Measurements from ENCODE around the gene ZNF618.

The ZNF618 gene

GRCh38 chr9:114021578-114021977, 145.5 kb downstream of the ZNF618 start:
- no peak for DNase-seq (ENCODE audit: low read depth in 2 of 2)

- DNase-seq (ENCODE audit: low read depth in 2 of 2): no peak
Measured at GRCh38 chr9:114023961-114024360, 147.9 kb downstream of the ZNF618 start.

DNA sequence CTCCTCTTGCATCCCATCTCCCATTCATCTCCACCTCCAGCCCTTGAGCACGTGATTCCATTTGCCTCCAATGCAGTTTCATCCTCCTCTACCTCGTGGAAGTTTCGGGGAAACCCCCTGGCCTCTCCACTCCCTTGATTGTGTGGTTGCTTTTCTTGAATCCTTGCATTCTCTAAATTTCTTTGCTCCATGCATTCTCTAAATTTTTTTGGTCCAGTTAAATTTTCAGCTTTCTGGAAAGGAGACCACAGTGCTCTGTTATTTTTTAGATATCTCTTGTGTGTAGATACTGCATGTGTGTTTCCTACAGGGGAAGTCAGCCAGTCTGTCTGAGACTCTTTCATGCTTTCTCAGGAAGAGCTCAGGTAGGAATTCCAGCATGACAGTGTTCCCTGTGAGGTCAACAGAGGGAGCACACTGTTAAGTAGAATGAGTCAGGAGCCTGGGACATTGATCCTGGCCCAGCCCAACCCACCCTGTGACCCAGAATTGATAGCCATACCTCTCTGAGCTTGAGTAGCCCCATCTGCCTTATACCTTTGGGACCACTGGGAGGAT, 149.2 kb downstream of the ZNF618 start:
- no peak for DNase-seq (ENCODE audit: low read depth in 2 of 2)

DNA sequence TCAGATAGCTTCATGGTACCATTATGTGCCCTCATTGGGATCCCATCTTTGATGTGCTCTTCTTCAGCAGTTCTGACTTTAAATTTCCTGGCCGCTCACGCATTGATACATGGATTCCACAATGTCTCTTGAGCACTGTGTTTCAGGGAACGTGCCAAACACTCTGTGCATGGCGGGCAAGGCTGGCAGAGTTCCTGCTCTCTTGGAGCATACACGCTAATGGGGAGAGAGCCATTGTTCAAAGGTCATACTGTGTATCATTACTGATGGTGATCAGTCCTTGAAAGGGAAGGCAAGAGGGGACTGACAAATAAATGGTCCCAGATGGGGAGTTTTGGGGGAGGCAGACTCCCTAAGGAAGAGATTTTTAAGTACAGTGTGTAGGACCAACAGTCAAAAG, 149.7 kb downstream of the ZNF618 start:
- no peak for DNase-seq (ENCODE audit: low read depth in 2 of 2)

GRCh38 chr9:114026335-114026734, 150.2 kb downstream of the ZNF618 start:
- no peak for DNase-seq (ENCODE audit: low read depth in 2 of 2)

- DNase-seq (ENCODE audit: low read depth in 2 of 2): no peak
Measured at GRCh38 chr9:114027159-114027862, 151.2 kb downstream of the ZNF618 start.

GRCh38 chr9:114027863-114028465, 151.9 kb downstream of the ZNF618 start:
- DNase-seq (ENCODE audit: low read depth in 2 of 2): no peak

- DNase-seq (ENCODE audit: low read depth in 2 of 2): no peak
Measured at GRCh38 chr9:114028646-114029045, 152.5 kb downstream of the ZNF618 start.

GRCh38 chr9:114029311-114030170, 153.4 kb downstream of the ZNF618 start:
- DNase-seq (ENCODE audit: low read depth in 2 of 2): no peak

DNA sequence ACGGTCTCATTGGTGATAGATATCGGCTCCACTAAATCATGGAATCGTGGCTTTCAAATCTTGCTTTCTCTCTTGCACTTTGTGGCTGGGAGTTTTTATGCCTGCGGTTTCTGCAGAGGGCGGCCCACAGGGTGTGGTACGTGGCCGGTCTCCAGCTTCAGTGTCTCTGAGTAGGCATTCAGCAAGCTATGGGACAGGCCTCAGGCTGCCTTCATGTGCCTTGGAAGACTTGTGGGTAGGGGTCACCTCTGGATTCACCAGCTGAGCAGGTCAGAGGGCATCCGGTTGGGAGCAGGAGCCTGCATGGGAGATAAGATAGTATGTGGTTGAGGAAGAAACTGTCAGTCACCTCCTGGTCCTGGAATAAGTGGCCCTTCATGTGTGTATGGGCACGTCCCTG, 154.3 kb downstream of the ZNF618 start:
- DNase-seq (ENCODE audit: low read depth in 2 of 2): no peak

- DNase-seq (ENCODE audit: low read depth in 2 of 2): no peak
Measured at GRCh38 chr9:114031037-114031630, 155.0 kb downstream of the ZNF618 start.

GRCh38 chr9:114031948-114032840, 156.1 kb downstream of the ZNF618 start:
- DNase-seq (ENCODE audit: low read depth in 2 of 2): no peak

GRCh38 chr9:114033397-114034103, 157.4 kb downstream of the ZNF618 start:
- no peak for DNase-seq (ENCODE audit: low read depth in 2 of 2)

DNA sequence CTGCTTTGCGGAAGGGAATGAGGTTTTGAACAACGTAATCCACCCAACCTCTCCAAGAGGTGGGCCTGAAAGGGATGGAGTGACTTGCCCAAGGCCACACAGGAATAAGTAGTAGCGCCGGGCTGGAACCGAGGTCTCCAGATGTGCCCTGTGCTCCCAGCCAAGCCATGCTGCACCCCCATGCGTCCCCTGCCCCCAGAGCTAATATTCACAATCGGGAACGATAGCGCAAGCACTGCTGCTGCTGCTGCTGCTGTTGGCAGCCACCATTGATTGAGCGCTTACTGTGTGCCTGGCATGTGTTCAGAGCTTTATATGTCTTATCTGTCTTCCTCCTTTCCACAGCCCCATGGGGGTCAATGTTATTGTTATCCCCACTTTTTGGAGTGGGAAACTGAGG, 158.1 kb downstream of the ZNF618 start:
- no peak for DNase-seq (ENCODE audit: low read depth in 2 of 2)

DNA sequence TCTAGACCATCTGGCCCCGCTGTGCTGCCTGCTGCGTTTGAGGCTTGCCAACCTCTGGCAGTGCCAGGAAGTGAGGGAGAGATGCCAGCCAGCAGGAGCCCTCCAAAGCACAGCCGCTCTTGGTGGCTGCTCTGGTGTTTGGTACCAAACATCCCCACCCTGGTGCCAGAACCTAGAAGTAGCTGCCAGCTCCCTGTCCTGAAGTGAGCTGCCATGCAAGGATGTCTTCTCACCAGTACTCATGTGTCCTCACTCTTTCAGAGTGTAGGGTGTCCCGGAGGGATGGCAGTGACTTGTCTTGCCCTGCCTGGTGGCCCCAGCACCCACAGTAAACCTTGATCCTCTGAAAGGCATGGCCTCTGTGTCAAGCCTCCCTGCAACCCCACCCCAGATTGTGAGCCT, 158.6 kb downstream of the ZNF618 start:
- DNase-seq (ENCODE audit: low read depth in 2 of 2): no peak

DNA sequence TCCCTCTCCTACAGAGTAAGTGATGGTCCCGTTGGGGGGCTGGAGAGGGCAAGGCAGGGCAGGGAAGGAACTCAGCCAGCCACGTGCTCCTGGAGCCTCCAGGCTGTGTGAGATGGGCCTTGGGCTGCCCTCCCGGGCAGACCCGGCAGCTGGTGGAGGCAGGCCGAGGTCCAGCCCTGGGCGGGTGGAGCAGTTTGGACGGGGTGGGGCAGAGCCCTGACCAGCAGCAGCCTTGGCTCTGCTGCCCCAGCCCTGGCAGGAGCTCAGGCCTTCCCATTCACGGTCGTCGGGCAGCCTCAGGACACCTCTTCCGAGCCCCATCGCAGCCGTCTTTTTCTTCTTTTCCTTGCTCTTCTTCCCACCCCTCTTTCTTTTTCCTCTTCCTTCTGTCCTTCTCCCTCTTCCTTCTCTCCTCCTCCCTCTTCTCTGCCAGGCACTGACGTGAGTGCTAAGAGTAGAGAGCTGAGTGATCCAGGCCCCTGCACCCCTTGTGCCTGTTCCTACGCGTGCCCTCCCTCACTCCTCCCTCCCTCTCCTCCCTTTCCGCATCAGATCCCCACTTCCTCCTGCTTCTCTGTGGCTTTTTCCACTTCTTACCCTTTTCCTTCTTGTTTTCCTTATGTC, 159.2 kb downstream of the ZNF618 start:
- no peak for DNase-seq (ENCODE audit: low read depth in 2 of 2)

- DNase-seq (ENCODE audit: low read depth in 2 of 2): no peak
Measured at GRCh38 chr9:114035845-114036801, 160.0 kb downstream of the ZNF618 start.

DNA sequence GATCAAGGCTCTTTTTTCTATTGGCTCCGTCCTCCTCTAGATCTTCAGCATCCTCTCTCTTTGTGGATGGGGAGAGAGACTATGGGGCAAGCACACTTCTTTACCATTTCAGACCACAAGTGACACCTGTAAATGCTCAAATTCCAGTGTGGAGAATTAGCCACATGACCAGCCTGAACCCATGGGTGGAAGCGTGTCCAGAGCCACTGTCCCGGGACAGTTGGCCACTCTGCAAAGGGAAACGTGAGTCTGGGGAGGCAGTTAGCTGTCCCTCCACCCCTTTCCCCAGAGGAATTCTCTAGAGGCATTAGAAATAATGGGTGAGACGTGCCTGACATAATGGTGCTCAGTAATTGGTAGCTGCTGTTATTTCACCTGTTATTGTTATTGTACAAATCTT, 161.1 kb downstream of the ZNF618 start:
- DNase-seq (ENCODE audit: low read depth in 2 of 2): no peak

Data from stimulated activated CD4-positive, alpha-beta T cell treated with anti-CD3 and anti-CD28 coated beads, Interleukin-15, amount 100 ng/mL, for 48 hours (primary cell).